Right lobe of liver (tissue), 4 donors: ENCODE measurements around the gene SCRN3.

Source experiments
- CTCF ChIP-seq, 4 donors: fragments of 200-600 bp in 3 of 4; fragments of 450-650 bp in 1 of 4; IDR thresholded peaks; one replicate each; pipeline versions ENCODE4 v1.5.1 to v1.8.0; 2016 to 2022; ENCODE audit warnings: antibody characterized with exemption in 4 of 4, mild to moderate bottlenecking in 2 of 4
- POLR2A ChIP-seq: fragments of 450-650 bp; IDR thresholded peaks from one replicate; pipeline ENCODE4 v1.6.1; 2017; ENCODE audit warnings: antibody characterized with exemption, mild to moderate bottlenecking
- donor health status: DM: no; HTN: no; CAD: no.
- donor health status: DM: no; HTN: no; CAD: no.
- donor health status: DM: no; HTN: yes; CAD: no.

- TF ChIP-seq CTCF (IDR thresholded peaks at IDR 0.05) (no peak), POLR2A (no peak)
These were observed 36.4 kb downstream of the SCRN3 start for GRCh38 chr2:174431902-174432301.
